ENCODE measurements around the gene TPRX2.
"Not testable (repeated sequence)": the region's sequence is repeated elsewhere in the genome, so short reads cannot be mapped to it uniquely, and the experiment has no call there.

TPRX2 gene

DNA sequence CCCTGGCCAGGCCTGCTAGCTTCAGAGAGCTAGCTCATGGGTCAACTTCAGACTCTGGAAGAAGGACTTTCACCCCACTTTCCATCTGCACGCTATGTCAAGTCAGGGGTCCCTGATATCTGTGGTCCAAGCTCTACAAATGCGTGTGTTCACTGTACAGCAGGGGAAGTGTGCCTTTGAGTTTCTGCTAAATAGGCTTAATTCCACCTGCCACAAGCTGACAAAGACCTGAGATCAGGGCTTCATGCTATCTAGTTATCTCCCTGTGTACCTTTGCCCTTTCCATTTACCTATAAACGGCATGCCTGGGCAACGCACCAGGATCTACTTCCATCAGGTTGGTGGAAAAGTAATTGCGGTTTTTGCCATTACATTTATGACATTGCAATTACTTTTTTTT lies 37.7 kb downstream of the TPRX2 start:
- TF ChIP-seq, protein P1, sequence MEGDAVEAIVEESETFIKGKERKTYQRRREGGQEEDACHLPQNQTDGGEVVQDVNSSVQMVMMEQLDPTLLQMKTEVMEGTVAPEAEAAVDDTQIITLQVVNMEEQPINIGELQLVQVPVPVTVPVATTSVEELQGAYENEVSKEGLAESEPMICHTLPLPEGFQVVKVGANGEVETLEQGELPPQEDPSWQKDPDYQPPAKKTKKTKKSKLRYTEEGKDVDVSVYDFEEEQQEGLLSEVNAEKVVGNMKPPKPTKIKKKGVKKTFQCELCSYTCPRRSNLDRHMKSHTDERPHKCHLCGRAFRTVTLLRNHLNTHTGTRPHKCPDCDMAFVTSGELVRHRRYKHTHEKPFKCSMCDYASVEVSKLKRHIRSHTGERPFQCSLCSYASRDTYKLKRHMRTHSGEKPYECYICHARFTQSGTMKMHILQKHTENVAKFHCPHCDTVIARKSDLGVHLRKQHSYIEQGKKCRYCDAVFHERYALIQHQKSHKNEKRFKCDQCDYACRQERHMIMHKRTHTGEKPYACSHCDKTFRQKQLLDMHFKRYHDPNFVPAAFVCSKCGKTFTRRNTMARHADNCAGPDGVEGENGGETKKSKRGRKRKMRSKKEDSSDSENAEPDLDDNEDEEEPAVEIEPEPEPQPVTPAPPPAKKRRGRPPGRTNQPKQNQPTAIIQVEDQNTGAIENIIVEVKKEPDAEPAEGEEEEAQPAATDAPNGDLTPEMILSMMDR (IDR thresholded peaks at IDR 0.05; ENCODE audit: control insufficient read depth, extremely low read depth, insufficient read depth), result no peak
- no peak for DNase-seq (ENCODE audit: low read depth)
- H3K4me3 ChIP-seq (ENCODE audit: low read depth, low read length), result no peak overlapping the region

DNA sequence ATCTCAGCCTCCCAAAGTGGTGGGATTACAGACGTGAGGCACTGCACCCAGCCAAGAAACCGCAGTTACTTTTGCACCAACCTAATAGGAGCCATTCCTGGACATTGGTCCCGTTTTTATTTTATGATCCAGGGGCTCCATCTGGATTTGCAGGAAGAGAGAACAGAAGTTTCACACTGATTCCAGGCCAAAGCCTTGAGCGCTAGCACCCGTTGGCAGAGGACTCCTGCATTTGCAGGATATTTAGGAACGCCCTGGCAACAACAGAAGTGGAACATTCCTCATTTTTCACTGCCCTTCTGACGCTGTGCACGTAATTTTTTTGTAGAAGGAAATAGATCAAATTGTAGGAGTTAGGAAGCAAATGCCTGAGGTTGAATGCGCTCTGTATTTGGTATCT lies 38.8 kb downstream of the TPRX2 start:
- TF ChIP-seq, protein P1 (IDR thresholded peaks at IDR 0.05; ENCODE audit: control insufficient read depth, extremely low read depth, insufficient read depth), result no peak
- H3K4me3 ChIP-seq (ENCODE audit: low read depth, low read length), result no peak overlapping the region
- no peak for DNase-seq (ENCODE audit: low read depth)

DNA sequence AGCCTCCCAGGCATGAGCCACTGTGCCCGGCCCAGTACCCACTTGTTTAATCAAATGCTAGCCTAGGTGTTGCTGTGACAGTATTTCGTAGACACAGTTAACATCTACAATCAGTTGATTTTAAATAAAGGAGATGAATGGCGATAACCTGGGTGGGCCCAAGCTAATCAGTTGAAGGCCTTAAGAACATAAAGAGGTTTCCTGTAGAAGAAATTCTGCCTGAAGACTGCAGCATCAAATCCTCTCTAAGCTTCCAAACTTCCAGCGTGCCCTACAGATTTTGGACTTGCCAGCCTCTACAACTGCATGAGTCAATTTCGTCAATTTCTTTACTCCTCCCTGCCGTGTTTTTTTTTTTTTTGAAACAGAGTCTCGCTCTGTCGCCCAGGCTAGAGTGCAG lies 40.3 kb downstream of the TPRX2 start:
- H3K4me3 ChIP-seq (ENCODE audit: low read depth, low read length), result no peak overlapping the region
- no peak for DNase-seq (ENCODE audit: low read depth)
- TF ChIP-seq, protein P1 (IDR thresholded peaks at IDR 0.05; ENCODE audit: control insufficient read depth, extremely low read depth, insufficient read depth), result no peak

DNA sequence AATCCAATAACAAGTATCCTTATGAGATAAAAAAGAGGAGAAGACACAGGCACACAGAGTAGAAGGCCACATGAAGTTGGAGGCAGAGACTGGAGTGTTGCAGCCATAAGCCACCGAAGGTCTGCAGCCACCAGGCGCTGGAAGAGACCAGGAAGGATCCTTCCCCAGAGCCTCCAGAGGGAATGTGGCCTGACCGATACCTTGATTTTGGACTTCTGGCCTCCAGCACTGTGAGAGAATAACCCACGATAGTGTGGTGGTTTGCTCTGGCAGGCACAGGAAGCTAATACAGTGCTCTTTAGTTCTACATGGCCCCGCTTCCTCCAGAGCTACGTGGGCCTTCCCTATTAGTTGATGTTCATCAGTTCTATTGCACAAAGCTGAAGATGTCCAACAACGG lies 42.3 kb downstream of the TPRX2 start:
- H3K4me3 ChIP-seq (ENCODE audit: low read depth, low read length), result no peak overlapping the region
- TF ChIP-seq, protein P1 (IDR thresholded peaks at IDR 0.05; ENCODE audit: control insufficient read depth, extremely low read depth, insufficient read depth), result no peak
- no peak for DNase-seq (ENCODE audit: low read depth)

DNA sequence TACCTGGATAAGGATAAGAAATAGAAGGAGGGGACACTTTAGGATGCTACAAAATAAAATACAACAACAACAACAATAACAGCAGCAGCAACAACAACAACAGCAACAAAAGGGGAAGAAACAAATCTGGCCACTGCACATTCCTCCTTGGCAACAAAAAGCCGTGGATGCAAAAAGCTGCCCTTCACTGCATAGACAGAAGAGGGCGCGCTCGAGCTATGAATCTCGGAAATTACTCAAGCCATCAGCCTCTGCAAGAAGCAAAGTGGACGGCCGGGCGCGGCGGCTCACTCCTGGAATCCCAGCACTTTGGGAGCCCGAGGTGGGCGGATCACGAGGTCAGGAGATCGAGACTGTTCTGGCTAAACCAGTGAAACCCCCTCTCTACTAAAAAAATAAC lies 50.3 kb downstream of the TPRX2 start:
- TF ChIP-seq, protein P1 (IDR thresholded peaks at IDR 0.05; ENCODE audit: control insufficient read depth, extremely low read depth, insufficient read depth), result peak; percentile 55
- DNase-seq (ENCODE audit: low read depth); H3K4me3 ChIP-seq (ENCODE audit: low read depth, low read length): not testable (repeated sequence)

DNA sequence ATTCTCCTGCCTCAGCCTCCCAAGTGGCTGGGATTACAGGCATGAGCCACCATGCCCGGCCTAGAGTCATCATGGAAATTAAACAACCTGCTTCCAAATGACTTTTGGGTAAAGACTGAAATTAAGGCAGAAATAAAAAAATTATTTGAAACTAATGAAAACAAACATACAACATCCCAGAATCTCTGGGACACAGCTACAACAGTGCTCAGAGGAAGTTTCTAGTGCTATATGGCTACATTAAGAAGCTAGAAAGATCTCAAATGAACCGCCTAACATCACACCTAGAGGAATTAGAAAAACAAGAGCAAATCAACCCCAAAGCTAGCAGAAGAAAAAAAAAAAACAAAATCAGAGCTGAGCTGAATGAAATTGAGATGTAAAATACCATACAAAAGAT lies 51.2 kb downstream of the TPRX2 start:
- not testable (repeated sequence) for H3K4me3 ChIP-seq (ENCODE audit: low read depth, low read length)

More for the DNA sequence above, 51.2 kb downstream of the TPRX2 start:
- DNase-seq (ENCODE audit: low read depth), result not testable (repeated sequence)

Measured in LNCaP clone FGC (cell line).